Measurements from ENCODE around the gene VAMP5.

VAMP5 gene

DNA sequence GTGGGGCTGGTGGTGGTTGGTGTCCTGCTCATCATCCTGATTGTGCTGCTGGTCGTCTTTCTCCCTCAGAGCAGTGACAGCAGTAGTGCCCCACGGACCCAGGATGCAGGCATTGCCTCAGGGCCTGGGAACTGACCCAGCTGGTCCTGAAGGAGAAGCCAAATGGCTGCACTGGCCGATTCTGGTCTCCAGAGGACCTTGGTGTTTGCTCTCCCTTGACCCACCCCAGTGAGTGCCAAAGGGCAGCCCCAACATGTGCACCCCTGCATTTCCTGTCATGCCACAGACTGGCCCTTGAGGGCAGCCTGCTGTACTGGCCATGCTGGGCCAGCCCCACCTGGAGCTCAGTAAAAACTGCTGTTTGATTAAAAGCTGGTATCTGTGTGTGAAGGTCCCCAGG is 8.8 kb downstream of the VAMP5 start:
- H3K9ac ChIP-seq (ENCODE audit: low read depth, low read length, poor library complexity, severe bottlenecking): no peak overlapping the region
- H4K20me1 ChIP-seq (ENCODE audit: insufficient read depth, low read length, poor library complexity, severe bottlenecking): peaks cover 18% of the 10 kb centered on the region
- H3K79me2 ChIP-seq (ENCODE audit: insufficient read depth, low read length): peaks cover 62% of the 10 kb centered on the region
- no peaks in the 10 kb centered on the region for H3K9me3 ChIP-seq (ENCODE audit: insufficient read depth, low read depth, low read length)
- H3F3A ChIP-seq (ENCODE audit: low read depth): 0 out of 2 replicates have a peak, but pooled peaks cover under 1% of the 10 kb centered on the region
- H3K4me2 ChIP-seq (ENCODE audit: low read depth, low read length, poor library complexity, severe bottlenecking): no peak overlapping the region
- TF ChIP-seq, protein P1, sequence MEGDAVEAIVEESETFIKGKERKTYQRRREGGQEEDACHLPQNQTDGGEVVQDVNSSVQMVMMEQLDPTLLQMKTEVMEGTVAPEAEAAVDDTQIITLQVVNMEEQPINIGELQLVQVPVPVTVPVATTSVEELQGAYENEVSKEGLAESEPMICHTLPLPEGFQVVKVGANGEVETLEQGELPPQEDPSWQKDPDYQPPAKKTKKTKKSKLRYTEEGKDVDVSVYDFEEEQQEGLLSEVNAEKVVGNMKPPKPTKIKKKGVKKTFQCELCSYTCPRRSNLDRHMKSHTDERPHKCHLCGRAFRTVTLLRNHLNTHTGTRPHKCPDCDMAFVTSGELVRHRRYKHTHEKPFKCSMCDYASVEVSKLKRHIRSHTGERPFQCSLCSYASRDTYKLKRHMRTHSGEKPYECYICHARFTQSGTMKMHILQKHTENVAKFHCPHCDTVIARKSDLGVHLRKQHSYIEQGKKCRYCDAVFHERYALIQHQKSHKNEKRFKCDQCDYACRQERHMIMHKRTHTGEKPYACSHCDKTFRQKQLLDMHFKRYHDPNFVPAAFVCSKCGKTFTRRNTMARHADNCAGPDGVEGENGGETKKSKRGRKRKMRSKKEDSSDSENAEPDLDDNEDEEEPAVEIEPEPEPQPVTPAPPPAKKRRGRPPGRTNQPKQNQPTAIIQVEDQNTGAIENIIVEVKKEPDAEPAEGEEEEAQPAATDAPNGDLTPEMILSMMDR (conservative IDR thresholded peaks at IDR 0.05; ENCODE audit: low read length): no peak
- TF ChIP-seq EZH2phosphoT487 (IDR thresholded peaks at IDR 0.05; ENCODE audit: borderline replicate concordance): no peak
- peaks cover 54% of the 10 kb centered on the region for H3K4me1 ChIP-seq (ENCODE audit: insufficient read depth, low read length, poor library complexity, severe bottlenecking)
- no peaks in the 10 kb centered on the region for H3K9me2 ChIP-seq (replicated peaks; ENCODE audit: low read depth, low read length)
- H3K4me3 ChIP-seq (ENCODE audit: low read length, poor library complexity, severe bottlenecking): no peak overlapping the region
- no peaks in the 10 kb centered on the region for H3K27me3 ChIP-seq (ENCODE audit: insufficient read depth, low read length, poor library complexity, severe bottlenecking)
- H2AFZ ChIP-seq (ENCODE audit: low read length): no peak overlapping the region
- no peaks in the 10 kb centered on the region; the same call in 1 of the 2 replicates for H3K36me3 ChIP-seq (ENCODE audit: insufficient read depth, low read length)

DNA sequence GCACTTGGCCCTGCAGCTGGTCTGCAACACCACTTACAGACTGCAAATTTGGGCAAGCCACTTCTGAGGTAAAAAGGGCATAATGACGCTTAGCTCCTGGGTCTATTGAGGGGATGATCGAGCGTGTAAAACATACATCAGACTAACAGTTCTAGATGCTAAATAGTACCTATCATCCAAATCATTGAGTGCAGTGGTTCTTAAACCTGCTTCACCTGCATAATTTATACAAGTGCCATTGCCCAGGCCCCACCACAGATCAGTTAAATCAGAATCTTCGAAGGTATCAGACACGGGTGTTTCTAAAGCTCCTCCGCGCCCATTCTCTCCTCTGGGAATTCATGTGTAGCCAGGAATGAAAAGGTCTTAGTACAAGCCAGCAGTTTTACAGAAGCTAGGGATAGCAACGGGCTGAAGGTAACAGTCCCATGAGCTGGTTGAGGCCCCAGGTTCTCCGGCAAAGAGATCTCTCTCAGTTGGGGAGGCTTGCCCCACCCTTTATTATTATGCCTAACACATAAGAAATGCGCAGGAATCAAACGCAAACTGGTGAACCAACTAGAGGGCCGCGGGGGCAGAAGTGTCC is 10.6 kb downstream of the VAMP5 start:
- TF ChIP-seq, protein P1 (conservative IDR thresholded peaks at IDR 0.05; ENCODE audit: low read length): no peak
- no peak for TF ChIP-seq EZH2phosphoT487 (IDR thresholded peaks at IDR 0.05; ENCODE audit: borderline replicate concordance)
- H3K79me2 ChIP-seq (ENCODE audit: insufficient read depth, low read length): peaks cover 55% of the 10 kb centered on the region
- H3K9me3 ChIP-seq (ENCODE audit: insufficient read depth, low read depth, low read length): no peaks in the 10 kb centered on the region
- peaks cover 18% of the 10 kb centered on the region for H4K20me1 ChIP-seq (ENCODE audit: insufficient read depth, low read length, poor library complexity, severe bottlenecking)
- H2AFZ ChIP-seq (ENCODE audit: low read length): peak overlapping the region; percentile 88
- H3F3A ChIP-seq (ENCODE audit: low read depth): no peaks in the 10 kb centered on the region
- H3K4me3 ChIP-seq (ENCODE audit: low read length, poor library complexity, severe bottlenecking): peak overlapping the region; percentile 97
- peaks cover 38% of the 10 kb centered on the region for H3K4me1 ChIP-seq (ENCODE audit: insufficient read depth, low read length, poor library complexity, severe bottlenecking)
- peak overlapping the region; percentile 88 for H3K4me2 ChIP-seq (ENCODE audit: low read depth, low read length, poor library complexity, severe bottlenecking)
- H3K27me3 ChIP-seq (ENCODE audit: insufficient read depth, low read length, poor library complexity, severe bottlenecking): no peaks in the 10 kb centered on the region
- no peaks in the 10 kb centered on the region; the same call in 1 of the 2 replicates for H3K36me3 ChIP-seq (ENCODE audit: insufficient read depth, low read length)
- H3K9me2 ChIP-seq (replicated peaks; ENCODE audit: low read depth, low read length): no peaks in the 10 kb centered on the region
- peak overlapping the region; percentile 89 for H3K9ac ChIP-seq (ENCODE audit: low read depth, low read length, poor library complexity, severe bottlenecking)

DNA sequence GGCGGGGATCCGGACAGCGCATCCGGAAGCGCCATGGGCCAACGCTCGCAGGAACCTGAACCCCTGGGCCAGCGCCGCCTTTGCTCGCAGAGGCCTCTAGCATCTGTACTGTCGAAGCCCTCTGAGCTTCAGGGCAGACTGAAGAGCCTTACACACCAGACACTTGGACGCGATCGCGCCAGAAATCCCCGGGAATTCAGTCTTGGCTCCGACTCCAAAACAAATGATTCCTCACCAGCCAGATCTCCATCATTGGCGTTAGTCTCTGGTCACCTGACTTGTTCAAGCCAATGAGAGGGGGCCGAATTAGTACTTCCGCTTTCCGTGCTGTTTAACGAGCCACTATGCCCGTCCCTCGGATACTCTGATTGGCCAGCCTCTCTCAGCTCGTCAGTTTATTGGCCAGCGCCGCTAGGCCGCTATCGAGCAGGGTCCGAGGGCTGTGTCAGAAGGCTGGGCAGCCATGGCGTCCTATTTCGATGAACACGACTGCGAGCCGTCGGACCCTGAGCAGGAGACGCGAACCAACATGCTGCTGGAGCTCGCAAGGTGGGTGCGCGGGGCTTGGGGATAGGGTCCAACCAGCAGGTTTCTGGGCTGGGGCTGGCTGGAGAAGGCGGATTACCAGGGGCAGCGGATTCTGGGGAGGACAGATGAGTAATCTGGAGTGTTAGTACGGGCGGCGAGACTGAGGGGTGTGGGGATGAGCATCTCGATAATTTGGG is 11.2 kb downstream of the VAMP5 start, which contains the start of gene RNF181:
Gene RNF181 (plus strand): TSS at position 445 of the 725 bp plus-strand sequence. CDS start 19 bp downstream, at position 464.
- Histone ChIP-seq H3F3A (ENCODE audit: low read depth) (no peaks in the 10 kb centered on the region), H3K9me2 (replicated peaks; ENCODE audit: low read depth, low read length) (no peaks in the 10 kb centered on the region), H2AFZ (ENCODE audit: low read length) (peak within 1 kb of the TSS; percentile 88), H3K4me1 (ENCODE audit: insufficient read depth, low read length, poor library complexity, severe bottlenecking) (peaks cover 31% of the 10 kb centered on the region), H3K79me2 (ENCODE audit: insufficient read depth, low read length) (peaks cover 50% of the 10 kb centered on the region), H3K4me2 (ENCODE audit: low read depth, low read length, poor library complexity, severe bottlenecking) (peak within 1 kb of the TSS; percentile 96), H3K27me3 (ENCODE audit: insufficient read depth, low read length, poor library complexity, severe bottlenecking) (no peaks in the 10 kb centered on the region), H3K4me3 (ENCODE audit: low read length, poor library complexity, severe bottlenecking) (peak within 1 kb of the TSS; percentile 97), H3K9me3 (ENCODE audit: insufficient read depth, low read depth, low read length) (no peaks in the 10 kb centered on the region), H3K9ac (ENCODE audit: low read depth, low read length, poor library complexity, severe bottlenecking) (peak within 1 kb of the TSS; percentile 89), H4K20me1 (ENCODE audit: insufficient read depth, low read length, poor library complexity, severe bottlenecking) (peaks cover 18% of the 10 kb centered on the region), H3K36me3 (ENCODE audit: insufficient read depth, low read length) (no peaks in the 10 kb centered on the region; the same call in 1 of the 2 replicates)
- TF ChIP-seq, protein P1 (conservative IDR thresholded peaks at IDR 0.05; ENCODE audit: low read length): no peak
- TF ChIP-seq EZH2phosphoT487 (IDR thresholded peaks at IDR 0.05; ENCODE audit: borderline replicate concordance): no peak
